NCI-H187 (cell line): ENCODE results near the gene NINL.
"Not testable (repeated sequence)": the region's sequence is repeated elsewhere in the genome, so short reads cannot be mapped to it uniquely, and the experiment has no call there.

Experiments
- DNase-seq, 2 experiments: peaks; one replicate each; lab custom pipeline; 2025; lab: John Stamatoyannopoulos, UW

NINL gene

DNA sequence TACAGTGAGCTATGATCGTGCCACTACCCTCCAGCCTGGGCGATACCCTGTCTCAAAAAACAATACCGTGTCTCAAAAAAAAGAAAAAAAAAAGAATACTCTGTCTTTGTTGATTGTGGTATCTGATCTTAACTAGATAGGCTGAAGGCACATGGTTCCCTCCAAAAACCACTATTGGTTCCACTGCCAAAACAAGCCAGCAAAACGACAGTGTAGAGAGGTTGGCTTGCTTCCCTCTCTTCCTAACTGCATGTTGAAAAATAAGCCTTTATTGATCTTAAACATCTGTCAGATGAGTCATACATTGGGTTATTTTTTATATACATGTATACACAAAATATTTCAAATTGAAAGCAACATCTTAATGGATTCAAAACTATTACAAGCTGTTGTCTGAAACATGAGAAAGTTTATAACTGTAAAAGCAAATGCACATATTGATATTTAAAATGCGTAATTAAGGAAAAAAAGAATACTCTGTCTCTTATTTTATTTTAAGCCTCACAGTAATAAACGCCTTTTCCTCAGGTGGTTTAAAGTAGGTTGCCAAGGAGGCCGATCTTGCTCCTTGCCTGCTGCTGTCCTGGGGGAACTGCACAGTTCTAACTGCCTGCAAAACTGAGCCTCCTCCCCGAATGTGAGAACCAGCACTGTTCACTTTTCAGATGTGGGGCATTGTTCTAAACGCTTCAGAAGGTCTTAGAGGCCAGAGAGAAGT lies 7.0 kb upstream of the NINL start:
- DNase-seq = no peak

DNA sequence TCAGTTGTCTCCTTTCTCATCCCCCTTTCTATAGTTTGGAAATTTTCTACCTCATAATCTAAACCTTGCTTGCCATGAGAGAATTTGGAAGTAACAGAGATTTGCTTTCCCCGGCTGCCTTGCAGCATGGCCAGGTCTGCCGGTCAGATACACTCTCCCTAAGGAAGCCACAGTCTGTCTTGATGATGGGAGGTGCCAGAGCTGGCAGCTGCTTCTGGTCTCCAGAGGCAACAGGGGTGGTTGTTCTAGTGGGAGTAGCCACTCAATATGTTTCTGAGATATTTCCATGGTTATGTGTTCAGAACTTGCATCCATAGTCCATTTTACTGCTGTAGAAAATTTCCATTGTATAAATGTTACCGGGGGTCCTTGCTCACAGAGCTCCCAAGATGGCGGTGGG lies 5.4 kb upstream of the NINL start:
- DNase-seq = not testable (repeated sequence)

DNA sequence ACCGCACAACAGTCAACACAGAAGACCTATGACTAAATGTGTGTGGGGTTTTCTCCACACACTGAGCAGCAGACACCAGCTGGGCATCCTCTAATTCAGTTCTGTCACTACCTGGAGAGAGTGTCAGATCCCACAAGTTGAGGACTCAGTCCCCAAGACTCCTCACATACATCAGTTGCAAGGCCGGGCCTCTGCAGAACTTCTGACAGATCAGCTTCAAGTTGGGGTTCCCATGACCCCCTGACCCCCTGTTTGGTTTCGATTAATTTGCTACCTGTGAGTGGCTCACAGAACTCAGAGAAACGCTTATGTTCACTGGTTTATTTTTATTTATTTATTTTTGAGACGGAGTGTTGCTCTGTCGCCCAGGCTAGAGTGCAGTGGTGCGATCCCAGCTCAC lies 3.2 kb upstream of the NINL start:
- DNase-seq = no peak

DNA sequence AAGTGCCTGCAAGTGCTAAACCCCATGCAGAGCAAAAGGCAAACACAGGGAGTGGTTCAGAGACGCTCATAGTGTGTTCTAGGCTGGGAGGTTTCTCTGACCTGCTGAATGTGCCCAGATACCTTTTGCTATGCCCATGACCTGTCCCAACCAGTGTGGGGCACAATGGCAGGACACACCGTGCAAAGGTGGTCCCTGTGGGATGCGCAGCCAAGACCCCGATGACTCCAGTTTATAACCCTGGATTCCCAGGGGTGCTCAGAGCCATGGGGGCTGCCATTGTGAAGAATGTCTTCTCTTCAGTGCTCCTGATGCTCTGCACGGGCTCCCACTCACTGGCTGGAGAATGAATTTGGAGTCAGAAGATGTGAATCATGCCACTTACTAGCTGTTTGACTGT lies 2.2 kb upstream of the NINL start:
- DNase-seq = no peak

DNA sequence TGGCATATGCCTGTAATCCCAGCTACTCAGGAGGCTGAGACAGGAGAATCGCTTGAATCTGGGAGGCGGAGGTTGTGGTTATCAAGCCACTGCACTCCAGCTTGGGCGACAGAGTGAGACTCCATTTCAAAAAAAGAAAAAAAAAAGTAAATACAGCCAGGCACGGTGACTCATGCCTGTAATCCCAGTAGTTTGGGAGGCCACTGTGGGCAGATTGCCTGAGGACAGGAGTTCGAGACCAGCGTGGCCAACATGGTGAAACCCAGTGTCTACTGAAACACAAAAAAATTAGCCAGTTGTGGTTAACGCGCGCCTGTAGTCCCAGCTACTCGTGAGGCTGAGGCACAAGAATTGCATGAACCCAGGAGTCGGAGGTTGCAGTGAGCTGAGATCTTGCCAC lies 1.5 kb upstream of the NINL start:
- no peak for DNase-seq

DNA sequence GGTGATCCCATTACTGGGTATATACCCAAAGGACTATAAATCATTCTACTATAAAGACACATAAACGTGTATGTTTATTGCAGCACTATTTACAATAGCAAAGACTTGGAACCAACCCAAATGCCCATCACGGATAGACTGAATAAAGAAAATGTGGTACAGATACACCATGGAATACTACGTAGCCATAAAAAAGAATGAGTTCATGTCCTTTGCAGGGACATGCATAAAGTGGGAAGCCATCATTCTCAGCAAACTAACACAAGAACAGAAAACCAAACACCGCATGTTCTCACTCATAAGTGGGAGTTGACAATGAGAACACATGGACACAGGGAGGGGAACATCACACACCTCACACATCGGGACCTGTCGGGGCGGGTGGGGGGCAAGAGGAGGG lies 1.7 kb downstream of the NINL start:
- not testable (repeated sequence) for DNase-seq

DNA sequence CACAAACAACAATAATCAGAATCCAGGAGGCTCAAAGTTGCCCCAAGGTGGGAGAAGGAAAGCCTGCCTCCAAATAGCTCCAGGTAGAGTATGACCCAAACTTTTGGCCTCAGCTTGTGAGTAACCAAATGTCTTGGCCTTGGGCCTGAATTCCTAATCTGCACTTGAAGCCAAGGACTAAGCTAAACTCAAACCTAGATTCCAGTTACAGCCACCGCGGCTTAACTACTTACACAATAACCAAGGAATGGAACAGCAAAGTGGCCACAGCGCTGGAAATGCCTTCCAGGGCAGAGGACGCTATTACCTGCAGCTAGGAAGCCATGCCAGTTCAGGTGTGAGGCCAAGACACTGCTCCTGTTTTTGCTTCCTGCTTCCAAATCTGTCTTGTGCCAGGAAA lies 4.6 kb downstream of the NINL start:
- DNase-seq = no peak

DNA sequence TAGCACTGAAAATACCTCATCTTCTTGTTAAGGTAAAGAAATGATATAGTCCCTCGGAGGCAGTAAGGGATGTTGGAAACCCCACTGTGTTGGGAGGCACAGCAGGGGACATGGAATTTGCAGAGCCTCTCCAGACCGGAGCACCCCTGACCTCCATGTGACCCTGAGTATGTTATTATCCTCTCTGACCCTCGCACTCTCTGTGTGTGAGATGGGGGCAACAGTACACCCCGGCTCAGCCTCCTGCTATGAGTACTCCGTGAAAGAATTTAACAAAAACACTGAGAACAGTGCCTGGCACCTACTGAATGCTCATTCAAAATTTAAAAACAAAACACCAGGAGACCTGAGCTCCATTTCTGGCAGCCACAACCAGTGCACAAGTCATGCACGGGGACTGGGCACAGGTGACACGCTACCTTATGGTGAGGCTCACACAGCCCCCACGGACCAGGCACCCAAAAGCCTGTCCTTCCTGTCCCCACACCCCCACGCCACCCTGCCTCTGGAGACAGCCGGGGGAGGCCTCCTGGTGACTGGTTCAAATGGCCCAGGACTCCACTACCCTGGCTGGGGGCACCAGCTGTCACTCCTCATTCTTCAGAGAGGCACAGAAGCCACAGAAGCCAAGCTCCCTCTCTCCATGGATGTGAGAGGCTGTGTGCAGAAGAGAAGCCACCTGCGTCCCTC lies 6.1 kb downstream of the NINL start:
- DNase-seq = peak; percentile 41 to 45

DNA sequence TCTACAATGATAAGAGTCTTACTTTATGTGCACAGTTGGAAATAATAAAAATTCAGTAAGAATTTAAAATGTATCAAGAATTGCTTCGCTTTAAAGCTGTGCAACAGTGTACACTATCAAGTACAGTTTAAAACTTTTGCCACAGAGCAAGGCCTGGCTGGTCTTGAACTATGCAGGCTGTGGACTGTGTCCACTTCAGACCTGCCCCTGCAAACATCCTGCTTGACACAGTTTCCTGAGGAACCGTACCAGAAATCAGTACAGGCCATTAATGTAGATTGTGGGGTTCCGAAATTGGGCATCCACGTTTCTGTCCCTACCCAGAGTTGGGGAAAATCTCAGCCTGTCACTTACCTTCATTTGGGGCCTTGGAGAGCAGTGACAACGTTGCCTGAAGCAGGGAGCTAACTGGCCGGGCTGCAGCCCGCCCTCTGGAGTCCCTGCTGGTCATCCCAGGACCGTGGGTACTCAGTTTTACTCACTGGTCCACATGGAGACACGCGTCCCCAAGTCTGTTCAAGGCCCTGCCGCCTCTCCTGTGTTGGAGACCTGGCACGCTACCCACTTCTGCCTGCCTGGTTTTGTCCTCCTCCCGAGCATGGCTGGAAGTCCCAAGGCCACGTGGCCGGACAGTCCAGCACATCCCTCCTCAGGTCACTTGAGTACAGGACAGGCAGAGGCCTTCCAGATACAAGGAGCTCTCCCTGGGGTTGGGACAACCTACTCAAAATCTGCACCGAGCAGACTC lies 8.4 kb downstream of the NINL start:
- DNase-seq = no peak

DNA sequence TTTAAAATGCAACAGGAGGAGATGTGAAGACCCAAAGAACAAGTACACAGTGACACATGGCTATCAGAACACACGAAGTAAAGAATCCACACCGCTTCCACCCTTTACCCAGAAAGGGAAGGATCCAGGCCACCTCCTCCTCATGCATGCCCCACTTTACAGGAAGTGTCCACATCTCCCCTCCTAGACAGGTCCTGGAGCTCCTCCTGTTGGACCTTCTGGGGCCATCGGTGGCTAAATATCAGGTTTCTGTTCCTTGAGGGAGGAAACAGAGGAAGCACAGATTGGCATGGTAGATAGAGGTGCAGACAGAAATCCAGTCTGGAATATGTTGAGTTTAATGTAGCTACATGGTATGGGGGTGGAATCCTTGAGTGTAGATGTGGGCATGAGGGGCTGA lies 10.9 kb downstream of the NINL start:
- DNase-seq = no peak

DNA sequence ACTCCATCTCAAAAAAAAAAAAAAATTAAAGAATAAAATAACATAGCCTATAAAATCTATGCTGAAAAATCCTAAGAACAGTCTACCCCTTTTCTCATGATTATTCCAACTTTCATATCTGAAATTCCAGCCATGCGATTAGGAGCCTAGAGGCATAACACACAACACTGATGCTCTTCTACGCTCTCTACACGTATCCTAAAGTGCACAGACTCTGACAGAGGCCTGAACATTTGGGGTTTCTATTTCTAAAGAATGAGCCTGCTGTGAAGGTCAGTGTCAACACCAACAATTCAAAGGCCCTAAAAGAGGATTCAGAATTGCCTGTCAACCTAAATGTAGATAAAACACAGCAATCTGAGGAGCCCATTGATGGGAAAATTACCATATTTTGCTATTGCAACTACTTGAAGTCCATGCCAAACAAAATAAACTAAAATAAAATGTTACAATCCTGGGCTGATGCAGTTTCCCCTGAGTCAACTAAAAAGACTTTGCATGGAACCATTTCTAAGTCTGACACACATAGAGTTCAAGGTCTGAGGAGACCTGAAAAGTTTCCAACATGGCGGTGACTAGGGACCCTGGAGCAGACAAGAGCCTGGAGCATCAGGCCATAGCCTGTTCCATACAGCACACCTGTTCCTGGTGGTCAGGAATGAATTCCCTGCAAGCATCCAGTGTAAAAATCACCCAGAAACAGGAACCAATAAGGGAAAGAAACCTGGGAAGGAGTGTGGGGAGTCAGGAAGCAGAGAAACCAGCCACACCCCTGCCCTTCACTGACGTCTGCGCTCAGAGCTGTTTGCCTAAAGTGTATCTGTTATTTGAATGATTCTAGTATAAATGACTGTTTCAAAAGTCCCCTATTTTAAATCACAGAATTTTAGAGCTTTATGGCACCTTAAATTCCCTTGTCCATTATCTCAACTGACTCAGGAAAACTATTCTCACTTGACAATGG lies 11.8 kb downstream of the NINL start:
- DNase-seq = no peak

DNA sequence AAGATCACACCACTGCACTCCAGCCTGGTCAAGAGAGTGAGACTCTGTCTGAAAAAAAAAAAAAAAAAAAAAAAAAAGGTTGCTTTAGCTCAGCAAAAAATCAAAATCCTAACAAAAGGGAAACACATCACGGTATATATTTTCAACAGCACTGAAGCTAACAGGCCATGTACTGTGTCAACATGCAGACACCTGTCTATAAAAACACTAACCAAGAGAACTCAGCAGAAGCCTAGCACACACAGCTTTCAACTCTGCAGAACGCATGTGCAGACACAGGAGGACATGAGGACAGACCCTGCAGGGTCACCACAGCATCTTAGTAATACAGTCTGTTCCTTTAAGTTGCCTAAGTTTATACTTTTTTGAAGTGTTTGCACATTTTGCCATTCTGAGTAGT lies 13.5 kb downstream of the NINL start:
- DNase-seq = no peak

DNA sequence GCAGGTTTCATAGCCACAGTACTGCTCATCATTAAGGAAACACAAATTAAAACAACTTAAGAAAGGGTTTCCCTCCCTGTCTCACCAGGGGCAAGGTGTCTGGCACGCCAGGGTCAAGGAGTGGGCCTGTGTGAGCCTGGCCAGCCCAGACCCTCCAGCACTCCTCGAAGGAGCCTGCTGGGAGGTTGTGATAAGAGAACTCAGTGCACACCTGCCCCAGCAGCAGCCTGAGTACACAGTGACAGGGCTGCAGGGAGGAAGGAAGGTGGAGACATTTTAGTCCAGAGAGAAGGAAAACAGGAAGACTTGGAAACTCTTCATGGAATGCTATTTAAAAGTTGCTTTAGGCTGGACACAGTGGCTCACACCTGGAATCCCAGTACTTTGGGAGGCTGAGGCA lies 14.1 kb downstream of the NINL start:
- DNase-seq = no peak

DNA sequence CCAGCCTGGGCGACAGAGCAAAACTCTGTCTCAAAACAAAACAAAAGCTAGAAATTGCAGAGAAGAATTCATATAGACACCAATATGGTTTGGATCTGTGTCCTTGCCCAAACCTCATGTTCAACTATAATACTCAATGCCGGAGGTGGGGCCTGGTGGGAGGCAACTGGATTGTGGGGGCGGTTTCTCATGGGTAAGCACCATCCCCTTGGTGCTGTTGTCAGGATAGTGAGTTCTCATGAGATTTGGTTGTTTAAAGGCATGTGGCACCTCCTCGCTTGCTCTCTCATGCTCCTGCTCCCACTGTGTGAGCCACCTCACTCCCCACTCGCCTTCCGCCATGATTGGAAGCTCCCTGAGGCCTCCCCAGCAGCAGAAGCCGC lies 15.2 kb downstream of the NINL start:
- DNase-seq = no peak

DNA sequence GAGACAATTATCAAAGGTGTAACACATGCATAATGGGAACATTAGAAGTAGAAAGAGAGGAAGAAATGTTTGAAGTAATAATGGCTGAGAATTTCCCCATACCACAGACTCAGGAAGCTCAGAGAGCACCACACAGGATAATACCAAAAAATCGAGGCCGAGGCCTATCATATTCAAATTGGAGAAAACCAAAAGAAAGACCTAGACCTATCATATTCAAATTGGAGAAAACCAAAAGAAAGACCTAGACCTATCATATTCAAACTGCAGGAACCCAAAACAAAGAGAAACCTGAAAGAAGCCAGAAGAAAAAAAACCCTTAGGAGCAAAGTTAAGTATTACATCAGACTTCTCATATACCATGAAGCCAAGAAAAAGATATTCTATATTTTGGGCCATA lies 18.0 kb downstream of the NINL start:
- no peak for DNase-seq

DNA sequence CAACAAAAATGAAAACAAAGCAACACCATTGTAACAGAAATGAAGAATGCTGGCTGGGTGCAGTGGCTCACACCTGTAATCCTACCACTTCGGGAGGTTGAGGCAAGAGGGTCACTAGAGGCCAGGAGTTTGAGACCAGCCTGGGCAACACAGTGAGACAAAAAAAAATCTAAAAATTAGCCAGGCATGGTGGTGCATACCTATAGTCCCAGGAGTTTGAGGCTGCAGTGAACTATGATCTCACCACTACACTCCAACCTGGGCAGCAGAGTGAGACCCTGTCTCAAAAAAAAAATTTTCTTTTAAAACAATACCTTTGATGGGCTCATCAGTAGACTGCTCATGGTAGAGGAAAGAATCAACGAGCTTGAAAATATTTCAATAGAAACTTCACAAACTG lies 18.5 kb downstream of the NINL start:
- no peak for DNase-seq

DNA sequence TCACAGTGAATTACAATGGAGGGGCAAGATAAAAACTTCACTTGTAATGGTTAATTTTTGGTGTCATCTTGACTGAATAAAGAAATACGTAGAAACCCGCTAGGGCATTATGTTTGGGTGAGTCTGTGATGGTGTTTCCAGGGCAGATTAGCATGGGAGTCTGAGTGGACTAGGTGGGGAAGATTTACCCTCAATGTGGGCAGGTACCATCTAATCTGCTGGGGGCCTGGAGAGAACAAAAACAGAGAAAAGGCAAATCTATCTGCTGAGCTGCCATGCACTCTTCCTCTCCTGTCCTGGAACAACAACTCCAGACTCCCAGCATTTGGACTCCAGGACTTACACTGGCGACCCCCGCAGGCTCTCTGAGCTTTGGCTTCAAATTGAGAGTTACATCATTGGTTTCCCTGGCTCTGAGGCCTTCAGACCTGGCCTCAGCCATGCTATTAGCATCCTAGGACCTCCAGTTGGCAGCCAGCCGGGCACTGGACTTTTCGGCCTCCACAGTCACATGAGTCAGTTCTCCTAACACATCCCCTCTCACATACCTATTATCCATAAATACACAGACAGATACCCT lies 19.7 kb downstream of the NINL start:
- no peak for DNase-seq

DNA sequence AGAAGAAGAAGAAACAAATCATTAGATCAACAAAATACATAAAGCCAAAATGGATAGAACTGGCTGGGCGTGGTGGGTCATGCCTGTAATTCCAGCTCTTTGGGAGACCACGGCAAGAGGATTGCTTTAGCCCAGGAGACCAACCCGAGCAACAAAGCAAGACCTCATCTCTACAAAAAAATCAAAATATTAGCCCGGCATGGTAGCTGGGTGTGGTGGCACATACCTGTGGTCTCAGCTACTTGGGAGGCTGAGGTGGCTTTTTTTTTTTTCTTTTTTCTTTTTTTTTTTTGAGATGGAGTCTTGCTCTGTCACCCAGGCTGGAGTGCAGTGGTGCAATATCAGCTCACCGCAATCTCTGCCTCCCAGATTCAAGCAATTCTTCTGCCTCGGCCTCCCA lies 21.5 kb downstream of the NINL start:
- DNase-seq = no peak

DNA sequence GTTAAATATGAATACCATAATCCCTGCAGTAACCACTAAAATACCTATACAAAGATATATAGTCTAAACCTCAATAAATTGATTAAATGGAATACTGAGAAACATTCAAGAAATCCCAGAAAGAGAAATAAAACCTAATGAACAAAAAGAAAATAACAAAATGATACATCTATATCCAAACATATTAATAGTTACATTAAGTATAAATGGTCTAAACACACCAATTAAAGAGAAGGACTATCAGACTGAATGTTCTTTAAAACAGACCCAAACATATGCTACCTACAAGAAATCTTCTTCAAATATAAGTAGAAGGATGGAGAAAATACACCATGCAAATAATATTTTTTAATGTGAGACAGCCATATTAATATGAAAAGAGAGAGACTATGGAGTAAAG lies 22.0 kb downstream of the NINL start:
- no peak for DNase-seq

DNA sequence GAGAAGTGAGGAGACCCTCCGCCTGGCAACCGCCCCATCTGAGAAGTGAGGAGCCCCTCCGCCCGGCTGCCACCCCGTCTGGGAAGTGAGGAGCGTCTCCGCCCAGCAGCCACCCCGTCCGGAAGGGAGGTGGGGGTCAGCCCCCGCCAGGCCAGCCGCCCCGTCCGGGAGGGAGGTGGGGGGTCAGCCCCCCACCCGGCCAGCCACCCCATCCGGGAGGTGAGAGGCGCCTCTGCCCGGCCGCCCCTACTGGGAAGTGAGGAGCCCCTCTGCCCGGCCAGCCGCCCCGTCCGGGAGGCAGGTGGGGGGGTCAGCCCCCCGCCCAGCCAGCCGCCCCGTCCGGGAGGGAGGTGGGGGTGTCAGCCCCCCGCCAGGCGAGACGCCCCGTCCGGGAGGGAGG lies 23.6 kb downstream of the NINL start:
- not testable (repeated sequence) for DNase-seq

DNA sequence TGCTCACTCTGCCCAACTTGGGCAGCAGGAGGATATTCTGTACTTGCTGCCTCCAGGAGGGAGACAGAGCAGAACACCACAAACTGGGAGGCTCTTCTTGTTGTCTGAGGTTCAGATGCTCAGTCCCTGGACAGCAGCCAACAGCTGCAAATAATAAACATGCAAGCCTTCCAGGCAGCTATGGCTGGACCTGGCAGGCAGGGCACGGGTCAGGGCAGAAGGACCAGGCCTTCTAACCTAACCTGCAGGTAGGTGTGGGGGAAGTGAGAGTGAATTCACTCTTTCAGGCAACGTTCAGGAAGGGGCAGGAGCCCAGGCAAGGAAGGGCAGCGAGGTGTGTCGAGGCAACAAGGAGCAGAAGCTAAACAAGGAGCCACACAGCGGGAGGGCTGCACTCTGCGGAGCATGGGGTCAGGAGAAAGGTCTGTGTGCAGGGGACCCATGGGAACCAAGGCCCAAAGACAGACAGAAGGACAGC lies 31.5 kb downstream of the NINL start:
- no peak for DNase-seq

DNA sequence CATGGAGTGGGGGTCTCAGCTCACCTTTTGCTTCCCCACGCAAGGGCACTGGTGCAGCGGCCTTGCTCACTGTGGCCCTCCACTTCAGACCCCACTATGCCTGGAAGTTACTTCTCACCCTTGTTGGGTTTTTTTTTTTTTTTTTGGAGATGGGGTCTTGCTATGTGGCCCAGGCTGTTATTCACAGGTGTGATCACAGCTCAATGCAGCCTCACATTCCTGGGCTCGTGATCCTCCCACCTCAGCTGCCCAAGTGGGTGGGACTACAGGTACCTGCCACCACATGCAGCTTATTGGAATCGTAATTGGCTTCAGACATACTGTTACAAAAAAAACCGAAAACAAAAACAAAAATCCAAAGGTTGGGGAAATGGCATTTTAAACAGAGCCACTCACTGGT lies 32.4 kb downstream of the NINL start:
- DNase-seq = no peak
